Esophagus muscularis mucosa (tissue), 4 donors: ENCODE results near the gene ARHGAP24. TPM values are rescaled to one million over a fixed set of nuclear protein-coding genes. Genes with fewer than 3 reads are reported as not detected.

ENCODE experiments used
- DNase-seq: peaks from one replicate; pipeline ENCODE4 v3.0.0-alpha.2; 2017; ENCODE audit errors: extremely low spot score
- H3K27ac ChIP-seq, 4 donors: fragments of 200-600 bp; sonication (generic); replicated peaks in 1 of 4; 1 replicate in 3 of 4; 2 replicates in 1 of 4; pipeline ENCODE4 v1.5.1; 2016 to 2019; ENCODE audit warnings: mild to moderate bottlenecking in 1 of 4
- H3K27me3 ChIP-seq, 4 donors: fragments of 200-600 bp; sonication (generic); one replicate each; pipeline versions ENCODE4 v1.5.1 to v1.6.0; 2016 to 2019
- H3K36me3 ChIP-seq, 4 donors: fragments of 200-600 bp; sonication (generic); one replicate each; pipeline ENCODE4 v1.5.1; 2016 to 2019
- H3K4me1 ChIP-seq, 4 donors: fragments of 200-600 bp; sonication (generic); one replicate each; pipeline ENCODE4 v1.5.1; 2016 to 2019
- H3K4me3 ChIP-seq, 4 donors: fragments of 200-600 bp; sonication (generic); 1 replicate in 2 of 4; 2 replicates in 2 of 4; pipeline ENCODE4 v1.5.1; 2016 to 2019; ENCODE audit warnings: mild to moderate bottlenecking in 4 of 4, moderate library complexity in 1 of 4
- H3K9me3 ChIP-seq, 4 donors: fragments of 200-600 bp; sonication (generic); 1 replicate in 3 of 4; 2 replicates in 1 of 4; pipeline ENCODE4 v1.5.1; 2016 to 2019
- CTCF ChIP-seq, 3 experiments: fragments of 200-600 bp in 2 of 3; fragments of 450-650 bp in 1 of 3; sonication (generic) in 2 of 3; IDR thresholded peaks; one replicate each; pipeline ENCODE4 v1.5.1; 2017 to 2019; ENCODE audit warnings: antibody characterized with exemption in 3 of 3, mild to moderate bottlenecking in 2 of 3, moderate library complexity in 1 of 3
- EP300 ChIP-seq: sonication (generic); formaldehyde crosslinking; IDR thresholded peaks from one replicate; pipeline ENCODE4 v1.6.1; 2017; ENCODE audit warnings: antibody characterized with exemption
- POLR2A ChIP-seq: fragments of 450-650 bp; IDR thresholded peaks from one replicate; pipeline ENCODE4 v1.6.1; 2017; ENCODE audit warnings: antibody characterized with exemption, moderate library complexity, mild to moderate bottlenecking, low read depth
- POLR2AphosphoS5 ChIP-seq, 2 donors: sonication (generic); formaldehyde crosslinking; IDR thresholded peaks; one replicate each; pipeline ENCODE4 v1.6.1; 2017; ENCODE audit warnings: antibody characterized with exemption in 2 of 2
- WGBS: methylation state at CpG from one replicate; pipeline ENCODE4 v1.1.5; 2018; 5-methylcytosine and 5-hydroxymethylcytosine counted together
- intact Hi-C: fragments of 100-400 bp; cut with DNase I; formaldehyde crosslinking; loops from one replicate; pipeline ENCODE4 v1.15.1; 2023
- total RNA-seq, 4 donors: library from RNA; depleted of rRNA; stranded (reverse); fragments of >200 nt; gene quantifications; one replicate each; pipeline versions ENCODE4 v1.1.0 to v1.2.1, GENCODE V29; 2016

Gene ARHGAP24
- total RNA-seq, 4 donors from 2014 or later = 17.6 to 30.2 (median 23.6) TPM

DNA sequence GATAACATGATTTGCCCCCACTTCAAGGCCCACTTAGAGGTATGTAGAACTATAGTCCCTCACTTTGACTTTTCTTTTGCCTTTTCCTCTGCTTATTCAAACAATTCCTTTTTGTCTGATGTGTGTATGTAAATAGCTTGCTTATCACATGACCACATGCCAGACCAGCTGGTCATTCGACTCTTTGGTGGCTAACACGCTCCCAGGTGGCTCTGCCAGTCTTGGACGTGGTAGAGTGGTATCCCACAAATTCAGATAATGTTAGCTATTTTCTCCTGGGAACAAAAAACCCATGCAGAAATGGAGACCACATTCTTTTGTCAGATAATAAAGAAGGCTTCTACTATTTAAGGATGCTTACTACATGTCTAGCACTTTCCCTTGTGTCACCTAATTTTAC, 47.9 kb downstream of the ARHGAP24 start:
- Histone ChIP-seq H3K4me1 (no peaks in the 10 kb centered on the region), H3K27me3 (no peaks in the 10 kb centered on the region), H3K9me3 (no peaks in the 10 kb centered on the region), H3K4me3 (no peak overlapping the region), H3K36me3 (no peaks in the 10 kb centered on the region), H3K27ac (no peak overlapping the region)
- no peak for DNase-seq
- intact Hi-C loops = no loop called here
- no peak for TF ChIP-seq CTCF (IDR thresholded peaks at IDR 0.05)
- no peak for TF ChIP-seq EP300
- TF ChIP-seq POLR2AphosphoS5 (IDR thresholded peaks at IDR 0.05) = no peak
- TF ChIP-seq POLR2A = no peak
- 86% methylated on average over 3 of the region's 3 CpGs for WGBS

- DNase-seq = no peak
- intact Hi-C loops = no loop called here
- 37% methylated on average over 2 of the region's 2 CpGs for WGBS
- no peaks in the 10 kb centered on the region for H3K4me1 ChIP-seq
- H3K9me3 ChIP-seq = no peaks in the 10 kb centered on the region
- no peak overlapping the region for H3K4me3 ChIP-seq
- no peaks in the 10 kb centered on the region for H3K36me3 ChIP-seq
- no peak overlapping the region for H3K27ac ChIP-seq
- no peaks in the 10 kb centered on the region for H3K27me3 ChIP-seq
- TF ChIP-seq POLR2A = no peak
- no peak for TF ChIP-seq POLR2AphosphoS5 (IDR thresholded peaks at IDR 0.05)
Measured at GRCh38 chr4:85527815-85528214, 52.9 kb downstream of the ARHGAP24 start.

- intact Hi-C loops = no loop called here
- Histone ChIP-seq H3K27ac (no peak overlapping the region), H3K36me3 (no peaks in the 10 kb centered on the region), H3K4me3 (no peak overlapping the region), H3K27me3 (no peaks in the 10 kb centered on the region), H3K4me1 (no peaks in the 10 kb centered on the region), H3K9me3 (no peaks in the 10 kb centered on the region)
- DNase-seq = no peak
- TF ChIP-seq POLR2AphosphoS5 (IDR thresholded peaks at IDR 0.05) = no peak
- no peak for TF ChIP-seq CTCF (IDR thresholded peaks at IDR 0.05)
- no peak for TF ChIP-seq POLR2A
- WGBS = 70% methylated on average over 1 of the region's 1 CpG
Measured at GRCh38 chr4:85531560-85532341, 56.8 kb downstream of the ARHGAP24 start.

DNA sequence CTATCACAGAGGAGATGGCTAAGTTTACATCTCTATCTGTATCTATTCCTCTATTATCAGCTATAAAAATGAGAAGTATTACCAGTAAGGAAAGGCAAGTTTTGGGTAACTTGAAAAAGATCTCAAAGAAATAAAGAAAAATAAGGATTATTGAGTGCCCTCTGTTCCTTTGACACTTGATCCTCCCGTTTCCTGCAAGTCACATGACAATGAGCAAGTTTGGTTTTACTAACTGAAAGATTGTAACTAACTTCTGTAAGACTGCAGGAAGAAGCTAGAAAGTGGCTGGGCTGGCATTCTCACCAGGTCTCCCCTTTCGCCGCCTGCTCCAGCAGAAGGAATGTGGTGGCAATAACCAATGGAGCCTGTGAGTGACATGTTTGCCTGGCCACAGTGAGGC, 59.2 kb downstream of the ARHGAP24 start:
- intact Hi-C loops = no loop called here
- DNase-seq = no peak
- no peaks in the 10 kb centered on the region for H3K36me3 ChIP-seq
- 86% methylated on average over 3 of the region's 3 CpGs for WGBS
- no peak overlapping the region for H3K27ac ChIP-seq
- H3K27me3 ChIP-seq = no peaks in the 10 kb centered on the region
- TF ChIP-seq POLR2A (no peak), POLR2AphosphoS5 (IDR thresholded peaks at IDR 0.05) (no peak)
- no peaks in the 10 kb centered on the region for H3K9me3 ChIP-seq
- no peaks in the 10 kb centered on the region for H3K4me1 ChIP-seq
- H3K4me3 ChIP-seq = no peak overlapping the region

DNA sequence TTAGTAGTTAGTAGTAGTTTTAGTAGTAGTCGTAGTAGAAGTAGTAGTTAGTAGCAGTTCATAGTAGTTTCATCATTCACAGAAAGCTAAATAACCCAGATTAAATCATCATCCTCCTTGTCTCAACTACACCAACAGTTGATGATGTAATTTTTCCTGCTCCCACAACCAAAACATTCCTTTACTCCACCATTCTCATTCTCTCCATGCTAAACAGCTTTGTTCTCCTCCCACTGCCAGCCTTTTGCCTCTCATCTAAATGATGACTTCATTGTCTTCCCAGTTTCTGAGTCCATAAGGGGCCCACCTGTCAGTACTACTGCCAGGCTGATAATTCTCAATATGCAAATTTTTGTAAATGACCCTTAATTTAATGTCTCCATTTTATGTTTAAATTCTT, 68.9 kb downstream of the ARHGAP24 start:
- TF ChIP-seq CTCF (IDR thresholded peaks at IDR 0.05) (no peak), POLR2A (no peak), EP300 (no peak), POLR2AphosphoS5 (IDR thresholded peaks at IDR 0.05) (no peak)
- H3K27me3 ChIP-seq = no peaks in the 10 kb centered on the region
- intact Hi-C loops = no loop called here
- H3K4me3 ChIP-seq = no peak overlapping the region
- H3K9me3 ChIP-seq = no peaks in the 10 kb centered on the region
- H3K36me3 ChIP-seq = no peaks in the 10 kb centered on the region
- WGBS = 91% methylated on average over 1 of the region's 1 CpG
- no peak for DNase-seq
- H3K27ac ChIP-seq = no peak overlapping the region
- no peaks in the 10 kb centered on the region for H3K4me1 ChIP-seq

GRCh38 chr4:85544751-85545150, 69.8 kb downstream of the ARHGAP24 start:
- 94% methylated on average over 5 of the region's 5 CpGs for WGBS
- no peaks in the 10 kb centered on the region for H3K4me1 ChIP-seq
- no peak for TF ChIP-seq EP300
- no peak for TF ChIP-seq POLR2AphosphoS5 (IDR thresholded peaks at IDR 0.05)
- no peak for TF ChIP-seq CTCF (IDR thresholded peaks at IDR 0.05)
- TF ChIP-seq POLR2A = no peak
- no peaks in the 10 kb centered on the region for H3K27me3 ChIP-seq
- H3K9me3 ChIP-seq = no peaks in the 10 kb centered on the region
- intact Hi-C loops = no loop called here
- H3K4me3 ChIP-seq = no peak overlapping the region
- no peak overlapping the region for H3K27ac ChIP-seq
- no peak for DNase-seq
- no peaks in the 10 kb centered on the region for H3K36me3 ChIP-seq
